GM18873 (cell line): ENCODE results near the gene COL11A2.

Experiments used
- ATAC-seq: cut with Tn5 transposase; IDR thresholded peaks from one replicate; pipeline ENCODE4 v1.9.1; 2021; ENCODE audit warnings: mild to moderate bottlenecking, moderate library complexity, moderate number of reproducible peaks; ENCODE audit not compliant: unreplicated experiment, low FRiP score

The COL11A2 gene

DNA sequence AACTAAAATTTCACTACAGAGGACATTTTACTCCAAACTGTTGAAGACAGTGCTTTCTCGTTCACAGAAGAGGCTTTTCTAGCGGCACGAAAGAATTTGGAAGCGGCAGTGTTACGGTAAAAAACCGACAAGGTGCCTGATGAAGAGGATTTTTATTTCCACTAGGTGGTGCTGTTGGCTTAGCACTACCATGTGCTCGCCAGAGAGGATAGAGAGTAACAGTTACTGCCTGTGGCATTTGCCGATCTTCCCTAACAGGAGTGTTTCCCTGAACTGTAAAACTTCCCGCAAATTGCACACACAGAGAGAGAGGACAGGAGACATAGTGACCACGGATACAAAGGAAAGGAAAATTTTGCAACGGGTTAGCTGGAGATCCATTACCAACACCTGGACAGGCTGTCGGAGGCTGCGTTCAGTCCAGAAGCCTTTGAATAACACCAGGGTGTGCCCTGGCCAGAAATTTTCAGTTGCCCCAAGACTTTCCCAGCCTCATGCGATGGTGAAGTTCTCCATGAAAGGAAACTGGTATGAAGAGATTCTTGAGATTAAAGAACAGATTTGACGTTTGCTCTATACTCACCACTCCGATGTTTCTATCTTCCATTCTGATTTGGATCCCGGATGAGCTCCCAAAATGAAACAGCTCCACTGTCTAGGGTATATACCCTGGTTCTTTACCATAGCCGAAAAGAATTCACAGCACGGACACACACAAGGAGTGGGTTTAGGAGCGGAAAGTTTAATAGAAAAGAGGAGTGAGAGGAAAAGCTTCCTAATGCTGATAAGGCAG is 68.3 kb downstream of the COL11A2 start:
- ATAC-seq: no peak

DNA sequence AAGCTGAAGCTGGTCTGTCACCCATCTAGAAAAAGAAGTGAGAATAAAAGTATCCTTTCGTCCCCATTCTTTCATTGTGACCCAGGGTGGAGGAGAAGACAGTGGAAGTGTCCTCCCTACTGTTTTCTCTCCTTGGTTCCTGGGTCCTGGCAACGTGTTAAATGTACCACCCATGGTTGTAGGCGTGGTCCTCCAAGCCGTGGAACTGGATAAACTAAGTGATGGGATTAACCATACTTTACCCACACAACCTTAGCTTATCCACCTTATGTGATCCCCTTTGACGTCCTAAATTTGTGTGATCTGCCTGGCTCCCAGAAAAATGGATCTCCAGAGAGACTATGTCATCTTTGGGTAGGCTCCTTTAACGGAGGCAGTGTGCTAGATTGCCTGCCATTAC is 69.1 kb downstream of the COL11A2 start:
- ATAC-seq: no peak

- ATAC-seq: no peak
Observed at GRCh38 chr6:33120001-33120400, 72.3 kb downstream of the COL11A2 start.

GRCh38 chr6:33118525-33119123 is 73.6 kb downstream of the COL11A2 start:
- ATAC-seq: no peak

GRCh38 chr6:33117811-33118277 is 74.4 kb downstream of the COL11A2 start:
- no peak for ATAC-seq

GRCh38 chr6:33116841-33117711 is 75.2 kb downstream of the COL11A2 start:
- ATAC-seq: no peak

- no peak for ATAC-seq
Observed at GRCh38 chr6:33116417-33116816, 75.8 kb downstream of the COL11A2 start.

- no peak for ATAC-seq
Observed at GRCh38 chr6:33114406-33114805, 77.9 kb downstream of the COL11A2 start.

DNA sequence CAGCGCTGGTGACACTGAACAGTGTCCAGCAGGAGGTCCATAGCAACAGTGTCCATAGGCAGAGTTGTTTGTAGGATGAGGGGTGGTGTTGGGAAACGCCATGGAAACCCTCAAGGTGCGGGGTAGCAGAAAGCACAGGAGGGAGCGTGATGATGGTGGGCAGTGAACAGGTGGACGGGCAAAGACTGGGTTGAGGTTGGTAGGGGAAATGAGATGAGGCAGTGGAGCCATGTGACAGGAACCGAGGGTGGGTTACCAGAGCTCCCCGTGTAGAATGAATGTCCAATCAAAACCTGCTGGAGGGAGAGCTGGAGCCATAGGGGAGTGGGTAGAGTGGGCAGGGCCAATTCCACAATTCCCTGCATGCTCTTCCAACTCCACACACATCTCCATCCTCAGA is 78.5 kb downstream of the COL11A2 start:
- ATAC-seq: no peak
